Neuronal stem cell (in vitro differentiated cells): ENCODE data around the gene DNAH11.

Experiments
- DNase-seq: peaks from one replicate; pipeline ENCODE4 v3.0.0-alpha.2; 2013; ENCODE audit warnings: low spot score
- H2AFZ ChIP-seq: one replicate; pipeline ENCODE4 v1.6.1; 2013; ENCODE audit warnings: mild to moderate bottlenecking, low read length, inconsistent platforms
- H2AK5ac ChIP-seq: 2 replicates; pipeline ENCODE4 v1.6.1; 2013; ENCODE audit warnings: low read depth, mild to moderate bottlenecking, inconsistent platforms, low read length, moderate library complexity, mixed read lengths
- H2BK120ac ChIP-seq: 2 replicates; pipeline ENCODE4 v1.6.1; 2013; ENCODE audit warnings: low read depth, mild to moderate bottlenecking, inconsistent platforms, low read length, moderate library complexity, mixed read lengths
- H2BK12ac ChIP-seq: one replicate; pipeline ENCODE4 v1.6.1; 2013; ENCODE audit warnings: low read length, inconsistent platforms
- H2BK15ac ChIP-seq: 2 replicates; pipeline ENCODE4 v1.6.1; 2013; ENCODE audit warnings: mild to moderate bottlenecking, low read length, inconsistent platforms, mixed read lengths
- H2BK5ac ChIP-seq: one replicate; pipeline ENCODE4 v1.6.1; 2013; ENCODE audit warnings: inconsistent platforms, mild to moderate bottlenecking, low read length, moderate library complexity
- H3K14ac ChIP-seq: one replicate; pipeline ENCODE4 v1.6.1; 2013; ENCODE audit warnings: low read length, inconsistent platforms
- H3K18ac ChIP-seq: 2 replicates; pipeline ENCODE4 v1.6.1; 2013; ENCODE audit warnings: low read length, inconsistent platforms
- H3K23ac ChIP-seq: 2 replicates; pipeline ENCODE4 v1.6.1; 2013; ENCODE audit warnings: low read depth, mild to moderate bottlenecking, mixed read lengths, low read length, inconsistent platforms; ENCODE audit not compliant: poor library complexity
- H3K27ac ChIP-seq: replicated peaks from 3 replicates; pipeline ENCODE4 v1.5.1; 2013; ENCODE audit warnings: low read length, inconsistent platforms
- H3K27me3 ChIP-seq, 3 experiments: 2 replicates each; pipeline ENCODE4 v1.6.1; 2013; ENCODE audit warnings: low read length in 3 of 3, mild to moderate bottlenecking in 2 of 3, inconsistent platforms in 1 of 3, low read depth in 1 of 3, mixed read lengths in 1 of 3, moderate library complexity in 1 of 3; ENCODE audit not compliant: control insufficient read depth in 3 of 3, insufficient read depth in 3 of 3
- H3K36me3 ChIP-seq, 2 donors: replicated peaks in 1 of 2; 2 replicates each; pipeline ENCODE4 v1.6.1; 2013; ENCODE audit warnings: low read length in 2 of 2; ENCODE audit not compliant: control insufficient read depth in 2 of 2, insufficient read depth in 2 of 2
- H3K4ac ChIP-seq: 2 replicates; pipeline ENCODE4 v1.6.1; 2013; ENCODE audit warnings: inconsistent platforms, mild to moderate bottlenecking, low read length, moderate library complexity
- H3K4me1 ChIP-seq, 2 donors: 1 replicate in 1 of 2; 2 replicates in 1 of 2; pipeline ENCODE4 v1.6.1; 2013; ENCODE audit warnings: low read length in 2 of 2, low read depth in 1 of 2; ENCODE audit not compliant: control insufficient read depth in 2 of 2, insufficient read depth in 1 of 2
- H3K4me2 ChIP-seq: one replicate; pipeline ENCODE4 v1.6.1; 2013; ENCODE audit warnings: mild to moderate bottlenecking, low read length, inconsistent platforms; ENCODE audit not compliant: insufficient read depth, poor library complexity, severe bottlenecking
- H3K4me3 ChIP-seq, 2 donors: 2 replicates each; pipeline ENCODE4 v1.5.1; 2013; ENCODE audit warnings: low read length in 2 of 2, mild to moderate bottlenecking in 2 of 2, inconsistent platforms in 1 of 2, moderate library complexity in 1 of 2
- H3K79me1 ChIP-seq: one replicate; pipeline ENCODE4 v1.6.1; 2013; ENCODE audit warnings: low read depth, mild to moderate bottlenecking, inconsistent platforms, low read length, moderate library complexity
- H3K9ac ChIP-seq: one replicate; pipeline ENCODE4 v1.6.1; 2013; ENCODE audit warnings: mild to moderate bottlenecking, low read depth, low read length, inconsistent platforms; ENCODE audit not compliant: poor library complexity
- H3K9me3 ChIP-seq, 2 donors: replicated peaks in 1 of 2; 2 replicates each; pipeline versions ENCODE3 to v1.6.1; 2013; ENCODE audit warnings: low read length in 2 of 2, mild to moderate bottlenecking in 2 of 2, inconsistent platforms in 1 of 2, low read depth in 1 of 2, mixed read lengths in 1 of 2, moderate library complexity in 1 of 2; ENCODE audit not compliant: control insufficient read depth in 2 of 2, insufficient read depth in 1 of 2
- H4K8ac ChIP-seq: one replicate; pipeline ENCODE4 v1.6.1; 2013; ENCODE audit warnings: low read depth, mild to moderate bottlenecking, inconsistent platforms, low read length, moderate library complexity
- H4K91ac ChIP-seq: one replicate; pipeline ENCODE4 v1.6.1; 2013; ENCODE audit warnings: low read length, low read depth, mild to moderate bottlenecking, inconsistent platforms; ENCODE audit not compliant: poor library complexity
- WGBS, 2 donors: extraction: QIAGEN DNeasy Blood & Tissue Kit; methylation state at CpG; one replicate each; pipeline ENCODE4 v1.1.7; 2013; ENCODE audit warnings: missing lambda C conversion rate in 2 of 2, mixed read lengths in 1 of 2; ENCODE audit not compliant: insufficient read length in 2 of 2, insufficient replicate concordance in 1 of 2; ENCODE audit errors: extremely low coverage in 2 of 2; 5-methylcytosine and 5-hydroxymethylcytosine counted together

Gene DNAH11

GRCh38 chr7:21771906-21772610 is 229.2 kb downstream of the DNAH11 start:
- no peak overlapping the region for H4K91ac ChIP-seq
- no peak overlapping the region for H3K4me2 ChIP-seq
- no peaks in the 10 kb centered on the region for H3K79me1 ChIP-seq
- no peak overlapping the region for H3K27ac ChIP-seq
- H3K4me3 ChIP-seq, result no peak overlapping the region
- peaks cover 5 to 15% of the 10 kb centered on the region in 2 donors for H3K4me1 ChIP-seq
- H2AFZ ChIP-seq, result peak overlapping the region; percentile 6
- no peak overlapping the region for H3K18ac ChIP-seq
- no peak overlapping the region for H3K4ac ChIP-seq
- H3K9ac ChIP-seq, result no peak overlapping the region
- no peaks in the 10 kb centered on the region for H3K9me3 ChIP-seq
- H2AK5ac ChIP-seq, result no peak overlapping the region
- H2BK5ac ChIP-seq, result no peak overlapping the region
- DNase-seq, result peak; percentile 31
- H3K14ac ChIP-seq, result no peak overlapping the region
- no peak overlapping the region for H2BK120ac ChIP-seq
- no peak overlapping the region for H2BK12ac ChIP-seq
- peaks cover 0 to 44% (median 0%) of the 10 kb centered on the region in 3 experiments for H3K27me3 ChIP-seq
- no peak overlapping the region for H4K8ac ChIP-seq
- no CpG with 5 or more reads among the region's 5 CpGs for WGBS, 2 donors
- H3K36me3 ChIP-seq, result no peaks in the 10 kb centered on the region
- H3K23ac ChIP-seq, result no peak overlapping the region
- no peak overlapping the region for H2BK15ac ChIP-seq

- Histone ChIP-seq H2BK5ac (no peak overlapping the region), H3K9me3 (no peaks in the 10 kb centered on the region), H3K4ac (no peak overlapping the region), H3K27me3 (peaks cover 0 to 40% (median 0%) of the 10 kb centered on the region in 3 experiments), H3K9ac (no peak overlapping the region), H2AK5ac (no peak overlapping the region), H2BK15ac (no peak overlapping the region), H3K4me1 (peaks cover 5 to 15% of the 10 kb centered on the region in 2 donors), H3K27ac (no peak overlapping the region), H2AFZ (no peak overlapping the region), H4K8ac (no peak overlapping the region), H4K91ac (no peak overlapping the region), H2BK12ac (no peak overlapping the region), H3K14ac (no peak overlapping the region), H2BK120ac (no peak overlapping the region), H3K4me2 (no peak overlapping the region), H3K36me3 (no peaks in the 10 kb centered on the region), H3K79me1 (no peaks in the 10 kb centered on the region), H3K23ac (no peak overlapping the region), H3K18ac (no peak overlapping the region), H3K4me3 (no peak overlapping the region)
- peak; percentile 17 for DNase-seq
- no CpG with 5 or more reads among the region's 3 CpGs for WGBS, 2 donors
Measured at GRCh38 chr7:21773326-21773725, 230.5 kb downstream of the DNAH11 start.

GRCh38 chr7:21777921-21778320 is 235.1 kb downstream of the DNAH11 start:
- H3K4me2 ChIP-seq, result no peak overlapping the region
- no peak overlapping the region for H4K91ac ChIP-seq
- H3K14ac ChIP-seq, result no peak overlapping the region
- H4K8ac ChIP-seq, result no peak overlapping the region
- no peak overlapping the region for H2AFZ ChIP-seq
- H3K9ac ChIP-seq, result no peak overlapping the region
- H2BK120ac ChIP-seq, result no peak overlapping the region
- no CpG with 5 or more reads among the region's 2 CpGs for WGBS, 2 donors
- no peak overlapping the region for H2AK5ac ChIP-seq
- no peaks in the 10 kb centered on the region for H3K36me3 ChIP-seq
- no peak for DNase-seq
- no peaks in the 10 kb centered on the region for H3K9me3 ChIP-seq
- H3K4me1 ChIP-seq, result peaks cover 1 to 2% of the 10 kb centered on the region in 2 donors
- H2BK12ac ChIP-seq, result no peak overlapping the region
- H3K4ac ChIP-seq, result no peak overlapping the region
- no peaks in the 10 kb centered on the region for H3K79me1 ChIP-seq
- H2BK15ac ChIP-seq, result no peak overlapping the region
- no peak overlapping the region for H3K4me3 ChIP-seq
- no peak overlapping the region for H2BK5ac ChIP-seq
- peaks cover 0 to 22% (median 0%) of the 10 kb centered on the region in 3 experiments for H3K27me3 ChIP-seq
- no peak overlapping the region for H3K23ac ChIP-seq
- no peak overlapping the region for H3K27ac ChIP-seq
- H3K18ac ChIP-seq, result no peak overlapping the region

GRCh38 chr7:21778953-21779352 is 236.1 kb downstream of the DNAH11 start:
- Histone ChIP-seq H3K9me3 (no peaks in the 10 kb centered on the region), H3K23ac (no peak overlapping the region), H4K91ac (no peak overlapping the region), H3K4ac (no peak overlapping the region), H3K27ac (no peak overlapping the region), H2BK120ac (no peak overlapping the region), H3K9ac (no peak overlapping the region), H2BK5ac (no peak overlapping the region), H3K14ac (no peak overlapping the region), H3K36me3 (no peaks in the 10 kb centered on the region), H3K27me3 (peaks cover 0 to 27% (median 0%) of the 10 kb centered on the region in 3 experiments), H2AFZ (no peak overlapping the region), H2AK5ac (no peak overlapping the region), H3K4me2 (no peak overlapping the region), H3K4me1 (peaks cover 0 to 2% of the 10 kb centered on the region in 2 donors), H4K8ac (no peak overlapping the region), H3K4me3 (no peak overlapping the region), H3K18ac (no peak overlapping the region), H3K79me1 (no peaks in the 10 kb centered on the region), H2BK12ac (no peak overlapping the region), H2BK15ac (no peak overlapping the region)
- no peak for DNase-seq
- WGBS, 2 donors, result no CpG with 5 or more reads among the region's 9 CpGs
